GM15510 (cell line): ENCODE data around the gene PDE4D.

Experiments used
- POLR2A ChIP-seq: IDR thresholded peaks from 3 replicates; pipeline ENCODE4 v1.6.1; 2011; ENCODE audit warnings: borderline replicate concordance; ENCODE audit not compliant: insufficient read length; ENCODE audit errors: extremely low read depth

Gene PDE4D

DNA sequence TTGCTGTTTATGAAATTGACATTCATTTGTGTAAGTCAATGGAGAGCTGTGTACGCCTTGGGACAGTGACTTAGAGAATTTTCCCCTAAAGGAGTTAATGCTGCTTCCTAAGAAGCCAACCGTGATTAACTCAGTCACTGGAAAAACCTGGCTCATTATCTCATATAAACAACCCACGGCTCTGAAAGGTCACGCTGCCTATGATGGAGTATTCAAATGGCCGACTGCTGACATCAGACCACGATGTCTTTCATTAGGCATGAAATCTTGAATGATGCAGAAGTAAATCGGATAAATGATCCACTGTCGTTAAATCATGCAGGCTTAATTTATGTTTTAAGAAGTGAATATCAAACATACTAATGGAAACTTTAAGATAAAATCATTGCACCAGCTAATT is 706.9 kb downstream of the PDE4D start:
- no peak for TF ChIP-seq POLR2A

- no peak for TF ChIP-seq POLR2A
These were observed 707.7 kb downstream of the PDE4D start for GRCh38 chr5:59185757-59186385.

- no peak for TF ChIP-seq POLR2A
These were observed 708.8 kb downstream of the PDE4D start for GRCh38 chr5:59184769-59185168.

DNA sequence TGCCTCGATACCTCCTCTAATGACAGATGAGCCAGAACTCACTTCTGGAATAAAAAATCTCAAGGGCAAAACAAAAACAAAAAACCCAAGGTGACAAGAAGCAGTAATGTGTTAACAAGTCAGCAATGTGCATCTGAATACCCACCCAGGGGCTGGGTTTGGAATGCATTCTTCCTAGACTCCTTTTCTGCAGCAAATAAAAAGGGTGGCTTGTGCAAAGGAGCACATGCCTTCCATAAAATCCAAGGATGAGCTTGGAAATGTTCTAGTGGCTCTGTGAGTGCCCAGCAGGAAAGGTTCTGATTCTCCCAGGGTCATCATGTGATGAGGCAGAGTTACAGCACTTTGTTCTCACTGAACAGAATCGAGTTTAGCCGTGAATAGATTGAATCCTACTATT is 710.8 kb downstream of the PDE4D start:
- TF ChIP-seq POLR2A: no peak

DNA sequence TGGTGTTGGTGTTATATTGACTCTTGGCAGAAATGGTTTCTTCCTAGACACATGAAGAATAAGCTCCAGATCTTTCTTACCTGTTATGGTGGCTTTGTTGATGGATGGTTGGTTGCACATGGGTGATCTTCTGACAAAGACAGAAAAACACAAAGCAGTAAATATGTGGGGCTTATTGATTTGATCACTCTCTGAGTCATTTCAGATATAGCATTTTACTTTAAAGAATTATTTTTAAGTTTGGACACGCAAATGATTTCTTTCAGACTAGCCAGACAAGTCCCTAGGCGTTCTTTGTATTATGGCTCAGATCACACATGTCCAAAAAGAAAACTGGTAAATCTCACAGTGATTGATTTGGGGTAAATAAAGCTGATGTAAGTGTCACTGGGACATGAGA is 713.0 kb downstream of the PDE4D start:
- no peak for TF ChIP-seq POLR2A

- TF ChIP-seq POLR2A: no peak
These were observed 713.8 kb downstream of the PDE4D start for GRCh38 chr5:59179704-59180103.

DNA sequence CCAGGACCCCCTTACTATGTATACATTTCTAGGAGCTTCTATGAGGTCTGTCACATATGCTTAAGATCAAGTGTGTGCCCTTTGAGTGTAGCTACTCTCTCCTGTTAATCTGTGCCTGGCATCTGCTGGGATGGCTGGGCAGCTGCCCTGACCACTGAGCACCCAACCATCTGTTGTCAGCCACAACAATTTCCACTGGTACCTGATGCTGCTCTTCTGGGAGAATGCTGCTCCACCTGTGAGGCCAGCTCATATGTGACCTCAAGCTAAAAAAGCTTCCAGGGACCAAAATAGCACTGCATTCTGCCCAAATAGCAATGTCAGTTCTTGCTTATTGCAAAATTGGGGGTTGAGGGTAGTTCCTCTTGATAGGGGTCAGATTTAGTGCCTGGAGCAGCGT is 715.0 kb downstream of the PDE4D start:
- TF ChIP-seq POLR2A: no peak

DNA sequence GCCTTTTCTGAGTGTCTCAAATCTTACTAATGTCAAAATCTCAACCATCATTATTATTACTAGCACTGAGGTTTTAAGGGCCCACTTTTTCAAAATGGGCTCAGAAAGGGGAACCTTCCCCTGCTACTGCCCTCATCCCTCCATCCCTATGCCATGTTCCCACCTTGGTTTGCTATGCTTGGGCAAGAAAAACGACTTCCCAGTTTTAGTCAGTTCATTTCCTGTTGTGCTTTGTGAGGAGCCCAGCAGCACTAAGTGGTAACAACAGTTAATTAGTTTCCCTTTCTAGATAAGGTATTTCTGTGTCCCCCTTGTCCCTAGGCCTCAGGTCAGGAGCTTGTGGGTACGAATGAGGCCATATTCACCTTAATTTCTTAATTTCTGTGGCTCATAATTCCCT is 715.5 kb downstream of the PDE4D start:
- no peak for TF ChIP-seq POLR2A

- no peak for TF ChIP-seq POLR2A
These were observed 715.9 kb downstream of the PDE4D start for GRCh38 chr5:59177644-59178043.

- TF ChIP-seq POLR2A: no peak
These were observed 719.2 kb downstream of the PDE4D start for GRCh38 chr5:59174248-59174844.

GRCh38 chr5:59173578-59173977 is 719.9 kb downstream of the PDE4D start:
- no peak for TF ChIP-seq POLR2A

DNA sequence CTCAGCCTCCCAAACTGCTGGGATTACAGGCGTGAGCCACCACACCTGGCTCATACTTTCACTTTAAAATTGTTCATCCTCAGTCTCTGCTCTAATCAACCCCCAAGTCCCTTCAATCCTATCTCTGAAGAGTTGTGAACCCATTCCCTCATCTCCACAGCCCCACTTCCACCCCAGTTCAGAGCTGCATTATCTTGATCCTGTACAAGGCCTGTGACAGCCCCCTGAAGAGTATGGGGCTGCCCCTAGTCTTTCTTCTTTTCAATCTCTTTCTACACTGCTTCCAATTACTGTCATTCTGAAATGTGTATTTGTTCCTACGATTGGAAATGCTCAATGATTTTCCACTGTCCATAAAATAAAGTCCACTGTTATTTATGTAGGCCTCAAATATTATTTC is 722.4 kb downstream of the PDE4D start:
- TF ChIP-seq POLR2A: no peak

DNA sequence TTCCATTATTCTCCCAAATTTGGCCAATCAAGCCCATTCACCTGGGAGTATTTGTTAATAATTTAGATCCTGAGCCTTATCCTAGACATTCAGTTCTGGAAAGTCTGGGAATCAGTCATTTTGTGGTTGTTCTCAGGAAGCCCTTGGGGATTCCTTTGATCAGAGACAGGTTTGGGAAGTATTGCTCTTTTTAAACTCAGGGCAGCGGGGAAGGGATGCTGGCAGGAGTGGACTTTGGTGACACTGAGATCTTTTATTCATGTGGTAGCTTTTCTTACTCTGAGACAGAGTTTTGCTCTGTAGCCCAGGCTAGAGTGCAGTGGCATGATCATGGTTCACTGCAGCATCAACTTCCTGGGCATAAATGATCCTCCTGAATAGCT is 723.8 kb downstream of the PDE4D start:
- TF ChIP-seq POLR2A: no peak

- no peak for TF ChIP-seq POLR2A
These were observed 724.3 kb downstream of the PDE4D start for GRCh38 chr5:59169081-59169767.

DNA sequence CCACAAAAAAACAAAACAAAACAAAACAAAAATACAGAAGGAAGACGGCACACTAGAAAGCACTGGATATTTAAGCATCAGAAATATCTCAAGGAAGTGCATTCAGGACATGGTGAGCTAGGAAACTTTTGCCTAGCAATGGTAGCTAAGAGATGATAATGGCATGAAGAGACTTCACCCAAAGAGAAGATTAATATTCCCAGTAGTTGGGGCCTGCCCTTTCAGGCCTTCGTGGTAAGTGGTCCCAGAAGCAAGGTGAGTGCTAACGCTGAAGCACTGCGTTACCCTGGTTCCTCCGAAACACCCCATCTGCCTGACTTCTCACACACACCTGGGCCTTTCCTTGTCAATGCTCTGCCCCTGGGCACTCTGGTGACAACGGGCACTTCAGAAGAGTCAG is 725.5 kb downstream of the PDE4D start:
- TF ChIP-seq POLR2A: no peak
